Pancreas (tissue), 10 donors: ENCODE measurements around the gene PRDM16. TPM values are rescaled to one million over a fixed set of nuclear protein-coding genes. Genes with fewer than 3 reads are reported as not detected.

Experiments
- ATAC-seq, 4 donors: fragments of 200-7000 bp; cut with Tn5 transposase; one replicate each; pipeline versions ENCODE4 v1.8.0 to v1.9.1; 2020; ENCODE audit warnings: mild to moderate bottlenecking in 4 of 4, moderate library complexity in 4 of 4
- DNase-seq, 6 donors: peaks; one replicate each; pipeline ENCODE4 v3.0.0-alpha.2; 2020
- FAIRE-seq: peaks from 2 replicates; lab custom pipeline; 2012; peaks lifted over from hg19 to GRCh38; lab: Jason Lieb, UNC
- H3K27ac ChIP-seq, 4 donors: fragments of 200-600 bp; sonication (generic); 1 replicate in 3 of 4; 2 replicates in 1 of 4; pipeline versions ENCODE4 v1.5.0 to v1.8.0; 2020
- H3K27me3 ChIP-seq, 4 donors: fragments of 200-600 bp; one replicate each; pipeline ENCODE4 v1.8.0; 2021
- H3K36me3 ChIP-seq, 3 donors: fragments of 200-600 bp; sonication (generic) in 1 of 3; one replicate each; pipeline versions ENCODE4 v1.5.0 to v1.8.0; 2020 to 2021
- H3K4me1 ChIP-seq, 3 donors: fragments of 200-600 bp; one replicate each; pipeline ENCODE4 v1.8.0; 2021
- H3K4me3 ChIP-seq, 4 donors: fragments of 200-600 bp; sonication (generic) in 2 of 4; one replicate each; pipeline versions ENCODE4 v1.5.0 to v1.8.0; 2020 to 2021
- H3K9me3 ChIP-seq, 4 donors: fragments of 200-600 bp; one replicate each; pipeline ENCODE4 v1.8.0; 2021
- WGBS, 2 donors: extraction: QIAGEN DNeasy Blood & Tissue Kit; methylation state at CpG; one replicate each; pipeline ENCODE4 v1.1.7; 2013; 5-methylcytosine and 5-hydroxymethylcytosine counted together
- intact Hi-C, 3 donors: fragments of 100-400 bp; cut with DNase I; formaldehyde crosslinking; loops; one replicate each; pipeline versions ENCODE4 v1.11.1 to v1.14.2; 2022
- polyA plus RNA-seq, 2 donors: library from polyadenylated mRNA; stranded (reverse); fragments of 200-250 nt; gene quantifications; one replicate each; pipeline ENCODE4 v1.2.3, GENCODE V29; 2013
- total RNA-seq, 6 donors: library from RNA; stranded (reverse); fragmentation: NEBNext Ultra II Directional in 4 of 6; extraction: Animal tissue kit (Norgen Biotek cat#: 25700) in 4 of 6; gene quantifications; one replicate each; pipeline versions ENCODE4 v1.2.1 to v1.2.4, GENCODE V29; 2021 to 2023
- TF ChIP-seq, protein P1 (sequence below), 4 donors: fragments of 200-600 bp; sonication (generic) in 3 of 4; IDR thresholded peaks; one replicate each; pipeline versions ENCODE4 v1.5.0 to v1.8.0; 2021; ENCODE audit warnings: antibody characterized with exemption in 4 of 4
- donor health status: healthy with polysubstance abuse.
- donor health status: DM: no; HTN: no; CAD: no; lungs with moderate emphysema.
- donor health status: DM: no; HTN: no; CAD: no.
- donor health status: control.
- donor health status: control.
- donor health status: Bipolar disorder and iron deficiency.
- donor health status: DM: yes; HTN: yes; CAD: no.
- donor health status: DM: no; HTN: no; CAD: no.
- donor health status: DM: no; HTN: no; CAD: no.
- donor health status: DM: yes; HTN: yes; CAD: no.

PRDM16 gene
- total and polyA plus RNA-seq, 8 donors = 6.6 to 19.2 (median 14.9) TPM

DNA sequence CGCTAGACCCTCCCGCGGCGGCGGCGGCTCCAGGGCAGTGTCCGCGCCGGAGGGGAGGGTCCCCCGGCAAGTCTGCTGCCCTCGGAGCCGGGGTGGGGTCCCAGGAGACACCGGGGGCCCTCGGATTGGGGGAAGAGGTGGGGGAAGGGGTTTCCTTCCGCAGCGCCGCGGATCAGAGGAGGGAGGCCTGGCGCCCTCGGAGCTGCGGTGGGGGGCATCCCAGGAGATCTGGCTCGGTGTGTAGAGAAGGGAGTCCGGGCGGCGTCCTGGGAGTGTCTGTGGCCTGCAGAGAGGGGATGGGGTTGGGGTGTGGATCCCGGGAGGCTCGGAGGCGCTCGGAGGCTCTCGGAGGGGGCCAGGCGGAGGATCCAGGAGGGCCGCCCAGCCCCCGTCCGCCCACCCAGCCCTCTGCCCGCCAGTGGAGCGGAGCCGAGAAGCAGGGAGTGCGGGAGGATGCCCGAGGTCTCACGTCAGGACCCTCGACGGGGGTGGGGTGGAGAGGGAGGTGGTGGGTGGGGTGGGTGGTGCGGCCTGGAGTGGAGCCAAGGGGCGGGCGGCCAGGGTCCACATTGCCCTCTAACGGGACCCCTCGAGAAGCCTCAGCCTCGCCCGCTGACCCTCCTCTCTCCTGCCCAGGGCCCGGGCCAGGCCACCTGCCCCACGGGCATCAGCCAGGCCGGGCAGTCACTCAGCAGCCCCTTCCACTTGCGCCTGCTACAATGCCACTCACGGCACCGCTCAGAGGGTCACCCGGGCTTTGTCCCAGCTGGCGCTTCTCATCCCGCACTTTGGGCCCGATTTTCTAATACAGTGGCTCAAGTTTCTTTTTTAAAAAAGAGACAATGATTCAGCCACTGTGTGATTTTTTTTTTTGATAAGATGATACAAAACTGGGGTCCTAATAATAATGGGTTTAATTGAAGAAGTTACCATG is 325.3 kb downstream of the PRDM16 start:
- H3K4me1 ChIP-seq = no peaks in the 10 kb centered on the region
- TF ChIP-seq, protein P1, sequence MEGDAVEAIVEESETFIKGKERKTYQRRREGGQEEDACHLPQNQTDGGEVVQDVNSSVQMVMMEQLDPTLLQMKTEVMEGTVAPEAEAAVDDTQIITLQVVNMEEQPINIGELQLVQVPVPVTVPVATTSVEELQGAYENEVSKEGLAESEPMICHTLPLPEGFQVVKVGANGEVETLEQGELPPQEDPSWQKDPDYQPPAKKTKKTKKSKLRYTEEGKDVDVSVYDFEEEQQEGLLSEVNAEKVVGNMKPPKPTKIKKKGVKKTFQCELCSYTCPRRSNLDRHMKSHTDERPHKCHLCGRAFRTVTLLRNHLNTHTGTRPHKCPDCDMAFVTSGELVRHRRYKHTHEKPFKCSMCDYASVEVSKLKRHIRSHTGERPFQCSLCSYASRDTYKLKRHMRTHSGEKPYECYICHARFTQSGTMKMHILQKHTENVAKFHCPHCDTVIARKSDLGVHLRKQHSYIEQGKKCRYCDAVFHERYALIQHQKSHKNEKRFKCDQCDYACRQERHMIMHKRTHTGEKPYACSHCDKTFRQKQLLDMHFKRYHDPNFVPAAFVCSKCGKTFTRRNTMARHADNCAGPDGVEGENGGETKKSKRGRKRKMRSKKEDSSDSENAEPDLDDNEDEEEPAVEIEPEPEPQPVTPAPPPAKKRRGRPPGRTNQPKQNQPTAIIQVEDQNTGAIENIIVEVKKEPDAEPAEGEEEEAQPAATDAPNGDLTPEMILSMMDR (IDR thresholded peaks at IDR 0.05) = no peak
- no peak for DNase-seq
- no peak for ATAC-seq
- H3K4me3 ChIP-seq = no peak overlapping the region
- no peak for FAIRE-seq
- WGBS, 2 donors = 75 to 88% methylated on average over 39 to 59 of the region's 59 CpGs
- intact Hi-C loops = no loop called here
- no peaks in the 10 kb centered on the region for H3K9me3 ChIP-seq
- H3K27ac ChIP-seq = no peak overlapping the region
- no peaks in the 10 kb centered on the region for H3K36me3 ChIP-seq
- no peaks in the 10 kb centered on the region for H3K27me3 ChIP-seq

DNA sequence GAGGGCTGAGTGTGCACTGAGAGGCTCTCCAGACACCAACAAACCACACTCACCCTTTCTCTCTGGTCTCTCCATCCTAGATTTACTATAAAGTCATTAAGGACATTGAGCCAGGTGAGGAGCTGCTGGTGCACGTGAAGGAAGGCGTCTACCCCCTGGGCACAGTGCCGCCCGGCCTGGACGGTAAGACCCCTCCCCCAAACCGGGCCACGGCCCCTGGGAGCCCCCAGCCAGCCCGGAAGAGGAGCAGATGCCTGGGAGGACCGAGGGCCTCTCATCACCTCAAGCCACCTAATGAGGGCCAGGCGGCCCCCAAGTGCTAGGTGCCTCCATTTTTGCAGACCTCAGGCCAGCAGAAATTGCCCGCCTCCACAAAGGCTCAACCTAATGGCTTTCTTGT is 327.4 kb downstream of the PRDM16 start:
- H3K36me3 ChIP-seq = no peaks in the 10 kb centered on the region
- no peaks in the 10 kb centered on the region for H3K9me3 ChIP-seq
- H3K4me1 ChIP-seq = no peaks in the 10 kb centered on the region
- ATAC-seq = no peak
- 86 to 87% methylated on average over 11 of the region's 11 CpGs for WGBS, 2 donors
- H3K27me3 ChIP-seq = no peaks in the 10 kb centered on the region
- H3K4me3 ChIP-seq = no peak overlapping the region
- TF ChIP-seq, protein P1 (IDR thresholded peaks at IDR 0.05) = no peak
- FAIRE-seq = no peak
- intact Hi-C loops = no loop called here
- H3K27ac ChIP-seq = no peak overlapping the region
- no peak for DNase-seq

DNA sequence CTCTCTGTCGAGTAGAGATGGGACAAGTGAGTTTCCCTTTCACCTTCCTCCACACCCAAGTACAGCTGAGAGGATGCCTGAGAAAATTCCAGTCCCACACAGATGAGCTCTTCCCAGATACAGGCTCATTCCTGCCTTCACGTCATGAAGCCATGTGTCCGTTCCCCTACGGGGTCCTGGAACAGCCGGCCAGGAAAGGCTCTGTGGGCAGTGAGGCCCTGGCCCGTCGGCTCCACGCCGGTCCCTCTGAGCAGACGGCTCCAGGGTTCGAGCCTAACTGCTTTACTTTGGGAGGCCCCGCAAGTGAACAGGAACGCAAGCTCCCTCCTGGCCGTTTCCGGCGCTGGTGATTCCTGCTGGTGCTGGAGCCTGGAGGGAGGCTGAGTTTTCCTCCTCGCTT is 328.3 kb downstream of the PRDM16 start:
- Histone ChIP-seq H3K9me3 (no peaks in the 10 kb centered on the region), H3K4me3 (no peak overlapping the region), H3K4me1 (no peaks in the 10 kb centered on the region), H3K27me3 (no peaks in the 10 kb centered on the region), H3K27ac (no peak overlapping the region), H3K36me3 (no peaks in the 10 kb centered on the region)
- FAIRE-seq (no peak), DNase-seq (no peak), ATAC-seq (no peak)
- 79 to 89% methylated on average over 17 of the region's 17 CpGs for WGBS, 2 donors
- intact Hi-C loops = no loop called here
- TF ChIP-seq, protein P1 (IDR thresholded peaks at IDR 0.05) = no peak

DNA sequence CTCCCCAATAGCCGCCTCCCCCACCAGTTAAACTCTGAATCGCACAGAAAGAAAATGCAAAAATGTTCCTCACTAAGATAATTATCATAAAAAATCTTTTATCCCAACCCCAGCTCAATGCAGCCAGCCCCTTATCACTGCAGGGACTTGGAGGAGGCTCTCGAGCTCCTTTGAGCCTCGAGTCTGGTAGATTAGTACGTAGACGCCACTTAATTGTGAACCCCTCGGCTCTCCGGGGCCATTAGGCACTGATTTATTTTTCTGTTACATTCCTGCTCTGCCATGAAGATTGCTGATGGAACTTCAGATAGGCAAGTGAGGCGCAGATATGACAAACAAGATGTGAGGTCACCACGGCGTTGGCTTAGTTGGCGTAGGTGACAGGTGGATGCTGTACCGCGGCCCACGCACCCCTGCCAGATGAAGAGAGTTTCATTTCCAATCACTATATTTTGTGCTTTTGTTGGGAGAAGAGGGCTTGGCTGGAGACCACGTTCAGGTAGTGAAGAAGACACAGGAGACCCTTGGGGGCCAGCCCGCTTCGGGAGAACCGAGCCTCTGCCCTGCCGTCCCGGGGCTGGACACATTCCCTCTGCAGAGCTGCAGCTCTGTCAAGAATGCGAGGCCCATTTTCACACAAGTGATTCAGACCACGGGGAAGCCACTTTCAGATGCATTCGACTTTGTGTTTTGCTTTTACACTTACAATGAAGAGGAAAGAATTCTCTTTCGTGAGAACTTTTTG is 329.6 kb downstream of the PRDM16 start:
- 88% methylated on average over 25 of the region's 25 CpGs for WGBS, 2 donors
- Histone ChIP-seq H3K9me3 (no peaks in the 10 kb centered on the region), H3K27ac (no peak overlapping the region), H3K27me3 (no peaks in the 10 kb centered on the region), H3K4me3 (no peak overlapping the region), H3K36me3 (no peaks in the 10 kb centered on the region), H3K4me1 (no peaks in the 10 kb centered on the region)
- intact Hi-C loops = no loop called here
- DNase-seq (no peak), ATAC-seq (no peak), FAIRE-seq (no peak)
- TF ChIP-seq, protein P1 (IDR thresholded peaks at IDR 0.05) = no peak
